Measurements from ENCODE around the gene C5. TPM values are rescaled to one million over a fixed set of nuclear protein-coding genes. Genes with fewer than 3 reads are reported as not detected.
A peak's percentile ranks its signal among the peaks of the same experiment; 100 is the strongest.

The C5 gene
- total and polyA plus RNA-seq, 9 of the 15 experiments (the other 6 are each of a cell fraction or from before 2014, with no cell fraction given) = 0.08 to 0.91 (median 0.42) TPM

DNA sequence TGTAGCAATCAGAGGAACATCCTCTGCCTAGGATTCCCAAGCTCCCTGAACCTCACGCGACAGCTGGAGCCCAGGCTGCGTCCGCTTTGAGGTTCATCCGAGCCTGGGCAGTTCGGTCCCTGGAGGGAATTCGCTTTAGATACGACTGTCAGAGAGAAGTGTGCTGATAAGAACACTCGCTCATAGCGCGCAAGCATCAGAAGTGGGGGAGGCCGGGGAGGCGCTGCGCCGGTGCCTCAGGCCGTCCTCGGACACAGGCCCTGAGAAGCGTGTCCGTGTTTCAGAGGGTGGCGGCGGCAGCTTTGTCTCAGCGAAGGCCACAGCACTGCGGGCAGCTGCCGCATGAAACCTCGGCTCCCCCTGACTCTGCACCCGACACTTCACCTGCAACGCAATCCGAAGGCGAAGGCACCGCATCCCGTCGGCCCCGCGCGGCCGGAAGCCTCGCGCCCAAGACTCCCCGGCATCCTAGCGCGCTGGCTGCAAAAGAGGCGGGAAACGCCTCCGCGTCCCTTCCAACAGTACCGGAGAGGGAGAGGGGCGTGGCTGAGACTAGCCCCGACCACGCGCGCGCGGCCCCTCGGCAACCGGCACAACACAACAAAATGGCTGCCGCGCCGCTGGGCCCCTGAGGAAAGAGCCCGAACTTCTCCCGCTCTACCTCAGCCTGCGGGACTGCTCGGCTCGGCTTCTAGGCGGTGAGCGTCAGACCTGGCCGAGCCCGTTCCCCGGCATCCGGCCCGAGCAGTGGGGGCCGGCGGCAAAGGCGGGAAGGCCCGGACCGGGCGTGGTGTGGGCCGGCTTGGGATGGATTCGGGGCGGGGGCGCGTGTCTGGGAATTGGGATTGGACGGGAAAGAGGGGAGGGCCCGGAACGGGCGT, 24.5 kb upstream of the C5 start, which contains the start of gene CNTRL (continued):
- TF ChIP-seq, protein P1, sequence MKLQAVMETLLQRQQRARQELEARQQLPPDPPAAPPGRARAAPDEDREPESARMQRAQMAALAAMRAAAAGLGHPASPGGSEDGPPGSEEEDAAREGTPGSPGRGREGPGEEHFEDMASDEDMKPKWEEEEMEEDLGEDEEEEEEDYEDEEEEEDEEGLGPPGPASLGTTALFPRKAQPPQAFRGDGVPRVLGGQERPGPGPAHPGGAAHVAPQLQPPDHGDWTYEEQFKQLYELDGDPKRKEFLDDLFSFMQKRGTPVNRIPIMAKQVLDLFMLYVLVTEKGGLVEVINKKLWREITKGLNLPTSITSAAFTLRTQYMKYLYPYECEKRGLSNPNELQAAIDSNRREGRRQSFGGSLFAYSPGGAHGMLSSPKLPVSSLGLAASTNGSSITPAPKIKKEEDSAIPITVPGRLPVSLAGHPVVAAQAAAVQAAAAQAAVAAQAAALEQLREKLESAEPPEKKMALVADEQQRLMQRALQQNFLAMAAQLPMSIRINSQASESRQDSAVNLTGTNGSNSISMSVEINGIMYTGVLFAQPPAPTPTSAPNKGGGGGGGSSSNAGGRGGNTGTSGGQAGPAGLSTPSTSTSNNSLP (IDR thresholded peaks at IDR 0.05; ENCODE audit: borderline replicate concordance, low read depth, low read length) = no peak
- TF ChIP-seq, protein P2, sequence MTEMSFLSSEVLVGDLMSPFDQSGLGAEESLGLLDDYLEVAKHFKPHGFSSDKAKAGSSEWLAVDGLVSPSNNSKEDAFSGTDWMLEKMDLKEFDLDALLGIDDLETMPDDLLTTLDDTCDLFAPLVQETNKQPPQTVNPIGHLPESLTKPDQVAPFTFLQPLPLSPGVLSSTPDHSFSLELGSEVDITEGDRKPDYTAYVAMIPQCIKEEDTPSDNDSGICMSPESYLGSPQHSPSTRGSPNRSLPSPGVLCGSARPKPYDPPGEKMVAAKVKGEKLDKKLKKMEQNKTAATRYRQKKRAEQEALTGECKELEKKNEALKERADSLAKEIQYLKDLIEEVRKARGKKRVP (CRISPR knock-in tag; IDR thresholded peaks at IDR 0.05) = no peak
- TF ChIP-seq, protein P3, sequence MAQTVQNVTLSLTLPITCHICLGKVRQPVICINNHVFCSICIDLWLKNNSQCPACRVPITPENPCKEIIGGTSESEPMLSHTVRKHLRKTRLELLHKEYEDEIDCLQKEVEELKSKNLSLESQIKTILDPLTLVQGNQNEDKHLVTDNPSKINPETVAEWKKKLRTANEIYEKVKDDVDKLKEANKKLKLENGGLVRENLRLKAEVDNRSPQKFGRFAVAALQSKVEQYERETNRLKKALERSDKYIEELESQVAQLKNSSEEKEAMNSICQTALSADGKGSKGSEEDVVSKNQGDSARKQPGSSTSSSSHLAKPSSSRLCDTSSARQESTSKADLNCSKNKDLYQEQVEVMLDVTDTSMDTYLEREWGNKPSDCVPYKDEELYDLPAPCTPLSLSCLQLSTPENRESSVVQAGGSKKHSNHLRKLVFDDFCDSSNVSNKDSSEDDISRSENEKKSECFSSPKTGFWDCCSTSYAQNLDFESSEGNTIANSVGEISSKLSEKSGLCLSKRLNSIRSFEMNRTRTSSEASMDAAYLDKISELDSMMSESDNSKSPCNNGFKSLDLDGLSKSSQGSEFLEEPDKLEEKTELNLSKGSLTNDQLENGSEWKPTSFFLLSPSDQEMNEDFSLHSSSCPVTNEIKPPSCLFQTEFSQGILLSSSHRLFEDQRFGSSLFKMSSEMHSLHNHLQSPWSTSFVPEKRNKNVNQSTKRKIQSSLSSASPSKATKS (CRISPR knock-in tag; IDR thresholded peaks at IDR 0.05) = no peak
- TF ChIP-seq MCM7 (IDR thresholded peaks at IDR 0.05) = no peak
- TF ChIP-seq, protein P4, sequence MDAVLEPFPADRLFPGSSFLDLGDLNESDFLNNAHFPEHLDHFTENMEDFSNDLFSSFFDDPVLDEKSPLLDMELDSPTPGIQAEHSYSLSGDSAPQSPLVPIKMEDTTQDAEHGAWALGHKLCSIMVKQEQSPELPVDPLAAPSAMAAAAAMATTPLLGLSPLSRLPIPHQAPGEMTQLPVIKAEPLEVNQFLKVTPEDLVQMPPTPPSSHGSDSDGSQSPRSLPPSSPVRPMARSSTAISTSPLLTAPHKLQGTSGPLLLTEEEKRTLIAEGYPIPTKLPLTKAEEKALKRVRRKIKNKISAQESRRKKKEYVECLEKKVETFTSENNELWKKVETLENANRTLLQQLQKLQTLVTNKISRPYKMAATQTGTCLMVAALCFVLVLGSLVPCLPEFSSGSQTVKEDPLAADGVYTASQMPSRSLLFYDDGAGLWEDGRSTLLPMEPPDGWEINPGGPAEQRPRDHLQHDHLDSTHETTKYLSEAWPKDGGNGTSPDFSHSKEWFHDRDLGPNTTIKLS (IDR thresholded peaks at IDR 0.05; ENCODE audit: borderline replicate concordance, low read depth) = peak; percentile 92
- peak; percentile 86; the same call in 1 of the 2 replicates for TF ChIP-seq BRD4 (IDR thresholded peaks at IDR 0.05)
- peak; percentile 96 for TF ChIP-seq POLR2G (IDR thresholded peaks at IDR 0.05; ENCODE audit: low read depth, low read length)
- peak; percentile 19 for TF ChIP-seq NEUROD1 (IDR thresholded peaks at IDR 0.05; ENCODE audit: borderline replicate concordance, low read depth, low read length, partially characterized antibody)
- TF ChIP-seq XRCC5 (IDR thresholded peaks at IDR 0.05; ENCODE audit: low read depth, low read length) = 0 out of 2 replicates have a peak, but pooled peaks have one; percentile 16
- TF ChIP-seq, protein P5, sequence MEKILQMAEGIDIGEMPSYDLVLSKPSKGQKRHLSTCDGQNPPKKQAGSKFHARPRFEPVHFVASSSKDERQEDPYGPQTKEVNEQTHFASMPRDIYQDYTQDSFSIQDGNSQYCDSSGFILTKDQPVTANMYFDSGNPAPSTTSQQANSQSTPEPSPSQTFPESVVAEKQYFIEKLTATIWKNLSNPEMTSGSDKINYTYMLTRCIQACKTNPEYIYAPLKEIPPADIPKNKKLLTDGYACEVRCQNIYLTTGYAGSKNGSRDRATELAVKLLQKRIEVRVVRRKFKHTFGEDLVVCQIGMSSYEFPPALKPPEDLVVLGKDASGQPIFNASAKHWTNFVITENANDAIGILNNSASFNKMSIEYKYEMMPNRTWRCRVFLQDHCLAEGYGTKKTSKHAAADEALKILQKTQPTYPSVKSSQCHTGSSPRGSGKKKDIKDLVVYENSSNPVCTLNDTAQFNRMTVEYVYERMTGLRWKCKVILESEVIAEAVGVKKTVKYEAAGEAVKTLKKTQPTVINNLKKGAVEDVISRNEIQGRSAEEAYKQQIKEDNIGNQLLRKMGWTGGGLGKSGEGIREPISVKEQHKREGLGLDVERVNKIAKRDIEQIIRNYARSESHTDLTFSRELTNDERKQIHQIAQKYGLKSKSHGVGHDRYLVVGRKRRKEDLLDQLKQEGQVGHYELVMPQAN (IDR thresholded peaks at IDR 0.05; ENCODE audit: borderline replicate concordance) = peak; percentile 64; the same call in 1 of the 2 replicates
- TF ChIP-seq, protein P6, sequence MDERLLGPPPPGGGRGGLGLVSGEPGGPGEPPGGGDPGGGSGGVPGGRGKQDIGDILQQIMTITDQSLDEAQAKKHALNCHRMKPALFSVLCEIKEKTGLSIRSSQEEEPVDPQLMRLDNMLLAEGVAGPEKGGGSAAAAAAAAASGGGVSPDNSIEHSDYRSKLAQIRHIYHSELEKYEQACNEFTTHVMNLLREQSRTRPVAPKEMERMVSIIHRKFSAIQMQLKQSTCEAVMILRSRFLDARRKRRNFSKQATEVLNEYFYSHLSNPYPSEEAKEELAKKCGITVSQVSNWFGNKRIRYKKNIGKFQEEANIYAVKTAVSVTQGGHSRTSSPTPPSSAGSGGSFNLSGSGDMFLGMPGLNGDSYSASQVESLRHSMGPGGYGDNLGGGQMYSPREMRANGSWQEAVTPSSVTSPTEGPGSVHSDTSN (CRISPR knock-in tag; IDR thresholded peaks at IDR 0.05; ENCODE audit: low read depth) = no peak
- TF ChIP-seq, protein P6 (tag; conservative IDR thresholded peaks at IDR 0.05; ENCODE audit: low read depth) = no peak
